Erythroblast (primary cell): ENCODE data around the gene FANCI.

ENCODE experiments used
- GATA1 ChIP-seq: IDR thresholded peaks from 2 replicates; pipeline ENCODE4 v1.6.1; 2011; ENCODE audit warnings: low read depth, mild to moderate bottlenecking, control low read depth, low read length, moderate library complexity
- POLR2A ChIP-seq: IDR thresholded peaks from 2 replicates; pipeline ENCODE4 v1.6.1; 2011; ENCODE audit warnings: mild to moderate bottlenecking, low read length

DNA sequence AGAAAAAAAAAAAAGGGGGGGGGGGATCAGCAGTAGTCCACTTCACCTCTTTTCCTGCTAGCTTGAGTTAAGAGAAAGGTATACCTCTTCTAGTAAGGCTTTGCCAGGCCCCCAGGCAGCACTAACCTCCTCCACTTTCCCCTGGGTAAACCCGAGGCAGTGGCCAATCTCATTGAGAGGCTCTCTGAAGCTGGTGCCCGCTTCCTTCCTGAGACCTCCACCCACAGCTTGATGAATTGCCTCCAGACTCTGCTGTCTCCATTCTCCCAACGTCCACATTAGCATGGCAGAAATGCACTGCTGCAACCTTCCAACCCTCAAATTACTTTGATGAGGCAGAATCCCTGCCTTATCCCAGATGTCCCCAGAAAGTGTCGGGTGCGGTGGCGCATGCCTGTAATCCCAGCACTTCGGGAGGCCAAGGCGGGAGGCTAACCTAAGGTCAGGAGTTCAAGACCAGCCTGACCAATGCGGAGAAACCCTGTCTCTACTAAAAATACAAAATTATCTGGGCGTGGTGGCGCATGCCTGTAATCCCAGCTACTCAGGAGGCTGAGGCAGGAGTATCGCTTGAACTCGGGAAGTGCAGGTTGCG lies 37.7 kb upstream of the FANCI start:
- TF ChIP-seq POLR2A (no peak), GATA1 (no peak)
